HG03575 (cell line): Measurements from ENCODE around the gene NEUROD2.

Source experiments
- ATAC-seq: cut with Tn5 transposase; IDR thresholded peaks from one replicate; pipeline ENCODE4 v1.9.1; 2021; ENCODE audit not compliant: unreplicated experiment, insufficient number of reproducible peaks, low FRiP score; ENCODE audit errors: extremely low read depth

The NEUROD2 gene

DNA sequence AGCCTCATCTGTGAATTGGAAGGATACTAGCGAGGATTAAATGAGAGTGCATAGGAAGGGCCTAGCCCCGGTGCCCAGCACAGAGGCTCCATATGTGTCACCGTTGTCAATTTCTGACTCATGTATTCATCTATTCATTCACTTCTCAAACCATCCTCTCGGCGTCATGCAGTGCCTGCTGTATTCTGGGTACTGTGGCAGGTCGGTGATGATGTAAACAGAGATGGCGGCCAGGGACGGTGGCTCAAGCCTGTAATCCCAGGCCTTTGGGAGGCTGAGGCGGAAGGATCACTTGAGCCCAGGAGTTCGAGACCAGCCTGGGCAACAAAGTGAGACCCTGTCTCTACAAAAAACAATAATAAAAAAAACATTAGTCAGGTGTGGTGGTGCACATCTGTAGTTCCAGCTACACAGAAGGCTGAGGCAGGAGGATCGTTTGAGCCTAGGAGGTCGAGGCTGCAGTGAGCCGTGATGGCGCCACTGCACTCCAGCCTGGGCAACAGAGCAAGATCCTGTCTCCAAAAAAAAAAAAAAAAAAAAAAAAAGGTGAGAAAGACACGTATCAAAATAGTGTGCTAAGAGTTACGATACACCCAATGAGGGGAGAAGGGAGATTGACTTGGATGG lies 14.8 kb upstream of the NEUROD2 start:
- no peak for ATAC-seq

DNA sequence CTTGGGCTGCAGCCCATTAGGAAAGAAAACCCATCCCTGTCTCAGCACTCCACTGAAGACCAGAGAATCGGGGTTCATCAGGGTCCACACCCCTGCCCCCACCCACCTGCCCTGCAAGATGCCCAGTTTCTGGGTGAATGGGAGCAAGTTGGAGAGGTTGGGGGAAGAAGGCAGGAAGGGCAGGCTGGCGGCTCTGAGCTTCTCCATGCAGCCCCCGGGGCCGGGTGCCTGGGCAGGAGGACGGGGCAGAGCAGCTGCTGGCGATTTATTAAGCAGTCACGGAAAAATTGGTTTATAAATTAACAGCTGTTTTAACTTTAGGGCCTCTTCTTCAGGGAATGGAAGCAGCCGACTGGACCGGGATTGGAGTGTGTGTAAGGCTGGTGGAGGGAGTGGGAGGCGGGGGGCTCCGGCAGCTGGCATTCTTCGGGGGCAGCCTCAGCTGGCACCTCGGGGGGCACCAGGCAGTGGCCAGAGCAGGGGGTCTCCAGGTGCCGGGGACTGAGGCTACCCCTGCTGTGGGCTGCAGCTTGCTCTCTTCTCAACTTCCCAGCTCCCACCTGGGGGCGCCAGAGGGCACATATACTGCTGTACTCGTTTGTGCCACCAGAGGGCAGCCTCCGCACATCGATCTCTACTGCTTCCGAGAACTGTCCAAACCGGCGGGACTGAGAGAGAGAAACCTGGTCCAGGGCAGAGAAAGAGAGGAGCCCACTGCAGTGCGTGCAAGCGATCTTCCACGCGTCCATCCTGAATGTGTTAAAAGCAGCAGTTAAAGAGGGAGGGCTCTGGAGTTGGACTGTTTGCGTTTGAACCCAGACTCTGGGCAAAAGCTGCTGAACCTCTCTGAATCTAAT lies 14.0 kb upstream of the NEUROD2 start:
- no peak for ATAC-seq

GRCh38 chr17:39619786-39620101 lies 12.0 kb upstream of the NEUROD2 start:
- no peak for ATAC-seq

- no peak for ATAC-seq
These were observed 11.5 kb upstream of the NEUROD2 start for GRCh38 chr17:39618956-39619785.

- no peak for ATAC-seq
These were observed 10.7 kb upstream of the NEUROD2 start for GRCh38 chr17:39618246-39618913.

DNA sequence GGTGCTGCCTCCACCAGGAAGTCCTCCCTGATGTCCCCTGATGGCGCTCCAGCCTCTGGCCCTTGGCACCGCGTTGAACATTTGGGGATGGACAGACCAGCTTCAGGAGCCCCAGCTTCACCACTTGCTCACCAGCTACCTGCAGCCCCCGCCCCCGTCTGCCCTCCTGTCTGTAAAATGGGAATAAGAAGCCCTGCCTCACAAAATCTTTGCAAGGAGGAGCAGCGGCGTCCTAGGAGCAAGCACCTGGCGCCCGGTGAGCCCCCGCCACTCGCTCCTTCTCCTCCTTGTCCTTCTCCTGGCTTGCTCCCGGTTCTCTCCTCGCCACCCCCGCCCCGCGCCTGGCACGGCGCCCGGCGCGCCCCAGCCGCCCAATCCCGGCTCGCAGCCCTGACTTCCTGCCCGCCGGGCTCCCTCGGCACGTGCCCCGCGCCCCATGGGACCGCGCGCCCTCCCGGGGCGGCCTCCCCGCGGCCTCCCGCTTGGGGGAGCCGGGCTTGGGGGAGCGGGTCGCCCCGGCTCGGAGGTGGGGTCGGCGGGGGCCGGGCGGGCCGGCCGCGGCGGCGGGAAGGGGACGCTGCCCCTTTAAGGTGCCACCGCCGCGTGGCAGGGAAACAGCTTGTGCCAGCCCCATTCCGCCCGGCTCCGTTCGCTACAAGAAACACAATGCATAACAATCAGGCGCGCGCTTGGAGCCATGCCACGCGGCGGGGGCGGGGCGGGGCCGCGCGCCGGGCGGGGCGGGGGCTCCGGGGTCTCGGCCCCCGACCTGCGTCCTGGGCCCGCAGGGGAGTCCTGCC lies 9.9 kb upstream of the NEUROD2 start:
- ATAC-seq: no peak

GRCh38 chr17:39617100-39617445 lies 9.4 kb upstream of the NEUROD2 start:
- ATAC-seq: no peak

DNA sequence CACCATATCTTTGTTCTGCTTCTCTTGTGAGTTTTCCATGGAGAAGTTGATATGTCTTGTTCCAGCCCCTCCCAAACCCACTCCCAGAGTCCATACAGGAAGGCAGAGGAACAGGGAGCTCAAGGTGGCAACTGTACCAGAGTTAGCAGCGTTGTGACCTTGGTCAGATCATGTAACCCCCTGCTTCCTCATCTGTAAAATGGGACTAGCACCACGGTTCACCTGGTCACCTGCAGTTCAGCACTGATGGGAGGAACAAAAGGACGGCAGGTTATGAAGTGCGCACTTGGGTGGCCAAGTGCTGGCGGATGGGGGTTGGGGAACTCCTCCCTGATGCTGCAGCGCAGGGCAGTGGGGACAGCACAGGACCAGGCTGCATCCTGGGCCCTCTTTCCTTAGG lies 7.7 kb upstream of the NEUROD2 start:
- no peak for ATAC-seq

- ATAC-seq: no peak
These were observed 6.9 kb upstream of the NEUROD2 start for GRCh38 chr17:39614545-39615157.

DNA sequence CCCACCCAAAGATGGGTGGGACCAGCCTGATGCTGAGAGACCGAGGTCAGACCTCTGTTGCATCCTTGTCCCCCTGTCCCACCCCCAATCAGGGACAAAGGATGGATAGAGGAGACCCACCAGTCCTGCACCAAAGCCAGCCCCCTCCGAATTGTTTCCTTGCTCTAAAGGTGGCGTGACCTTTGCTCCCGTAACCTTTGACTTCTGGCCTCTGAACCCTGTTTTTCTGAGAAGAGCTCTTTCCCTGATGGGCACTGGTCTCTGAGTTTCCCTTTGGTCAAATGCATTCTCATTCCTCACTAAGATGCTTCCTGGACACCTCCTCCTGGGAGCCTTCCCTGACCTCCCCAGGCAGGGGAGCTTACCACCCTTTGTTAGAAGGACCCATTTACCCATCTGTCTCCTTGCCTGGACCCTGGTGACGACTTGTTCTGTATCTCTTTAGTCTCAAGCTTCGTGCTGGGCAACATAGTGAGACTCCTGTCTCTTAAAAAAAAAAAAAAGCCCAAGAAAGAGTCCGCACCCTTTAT lies 5.3 kb upstream of the NEUROD2 start:
- no peak for ATAC-seq

DNA sequence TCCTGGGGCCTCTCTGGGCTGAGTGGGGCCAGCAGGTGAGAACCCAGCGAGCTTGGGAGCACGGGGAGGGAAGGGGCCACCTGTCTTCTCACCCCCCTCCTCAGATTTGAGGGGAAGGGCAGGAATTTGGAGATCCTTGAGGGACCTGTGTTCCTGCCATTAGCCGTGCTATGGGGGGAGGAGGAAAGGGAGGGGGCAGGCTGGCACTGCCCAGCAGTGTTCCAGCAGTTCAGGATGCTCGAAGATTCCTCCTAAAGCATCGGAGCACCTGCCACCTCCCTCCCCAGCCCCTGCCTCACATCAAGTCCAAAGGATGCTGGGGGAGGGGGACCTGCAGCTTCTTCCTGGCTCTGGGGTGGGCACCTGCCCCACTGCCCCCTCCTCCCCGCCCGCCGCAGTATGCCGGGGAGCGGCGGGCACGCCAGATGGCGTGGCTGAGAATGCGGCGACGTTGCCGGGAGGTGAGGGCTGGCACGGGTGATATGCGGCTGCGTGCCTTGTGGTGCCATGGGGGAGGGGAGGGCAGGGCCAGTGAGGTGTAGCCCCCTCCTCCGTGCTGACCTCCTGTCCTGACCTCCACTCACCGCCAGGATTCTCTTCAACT lies 4.7 kb upstream of the NEUROD2 start:
- ATAC-seq: no peak

GRCh38 chr17:39611401-39612112 lies 3.8 kb upstream of the NEUROD2 start:
- no peak for ATAC-seq

GRCh38 chr17:39609416-39610025 lies 1.8 kb upstream of the NEUROD2 start:
- ATAC-seq: no peak

DNA sequence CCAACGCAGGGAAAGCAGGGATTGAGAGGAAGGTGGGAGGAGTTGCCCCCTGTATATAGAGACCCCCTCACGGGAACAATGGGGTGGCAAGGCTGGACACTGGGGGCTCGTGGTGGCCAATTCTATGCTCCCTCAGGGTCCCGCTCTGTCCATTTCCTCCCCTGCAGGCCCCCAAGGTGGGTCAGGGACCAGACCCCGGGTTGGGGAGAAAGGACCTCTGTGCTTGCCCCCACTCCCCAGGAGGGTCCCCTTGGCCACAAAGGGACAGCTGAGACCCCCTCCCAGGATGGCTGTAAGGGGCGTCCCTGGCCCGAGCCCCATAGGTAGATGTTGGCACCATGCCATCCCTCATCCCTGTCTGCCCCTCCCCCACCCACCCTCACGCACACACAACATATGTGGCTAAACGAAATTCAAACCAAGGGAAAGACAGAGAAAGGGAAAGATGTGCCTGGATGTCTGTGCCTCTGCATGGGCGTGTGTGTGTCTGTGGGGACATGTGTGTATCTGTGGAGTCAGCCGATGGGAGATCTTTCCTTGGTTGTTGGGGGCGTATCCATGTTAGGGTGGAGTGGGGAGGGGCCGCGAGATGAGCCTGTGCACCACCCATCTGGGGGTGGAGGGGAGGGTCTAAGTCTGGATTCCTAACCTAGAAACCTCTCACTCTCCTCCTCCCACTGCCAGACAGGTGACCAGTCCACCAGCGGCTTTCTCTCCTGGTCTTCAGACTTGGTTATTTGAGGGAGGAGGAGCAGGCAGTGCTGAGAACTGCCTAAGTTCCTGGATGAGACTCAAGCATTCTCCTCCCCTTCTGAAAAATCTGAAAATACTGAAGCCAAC lies 642 bp upstream of the NEUROD2 start:
- ATAC-seq: no peak

DNA sequence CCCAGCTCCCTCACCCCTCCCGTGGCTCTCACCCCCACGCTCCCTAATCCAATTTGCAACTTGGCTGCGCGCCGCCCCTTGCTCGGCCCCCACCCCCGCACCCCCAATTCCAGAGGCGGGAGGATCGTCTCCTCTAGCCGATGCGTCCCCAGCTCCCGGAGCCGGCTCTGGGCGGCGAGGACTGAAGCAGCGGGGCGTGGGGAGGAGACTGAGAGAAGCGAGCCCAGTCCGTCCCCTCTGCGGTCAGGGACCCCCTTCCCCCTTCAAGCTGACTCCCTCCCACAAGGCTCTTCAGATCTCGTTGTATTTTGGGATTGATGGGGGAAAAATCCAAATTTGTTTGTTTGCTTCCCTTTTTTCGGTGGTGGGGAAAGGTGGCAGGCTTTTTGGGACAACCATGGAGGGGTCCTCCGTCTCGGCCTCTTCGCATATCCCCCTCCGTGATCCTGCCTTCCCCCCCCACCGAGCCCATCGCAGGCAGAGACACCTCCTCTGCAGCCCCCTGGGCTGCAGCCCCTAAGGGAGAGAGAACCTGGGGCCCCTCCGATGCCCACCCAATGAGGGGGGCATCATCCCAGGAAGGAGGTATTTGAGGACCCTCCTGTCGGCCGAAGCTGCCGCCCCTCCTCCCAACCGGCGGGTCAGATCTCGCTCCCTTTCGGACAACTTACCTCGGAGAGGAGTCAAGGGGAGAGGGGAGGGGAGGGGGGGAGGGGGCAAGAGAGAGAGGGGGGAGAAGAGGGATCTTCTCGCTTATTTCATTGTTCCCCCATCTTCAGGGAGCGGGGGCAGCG lies 466 bp downstream of the NEUROD2 start:
- no peak for ATAC-seq
